DND-41 (cell line): ENCODE data around the gene PRELP.

Experiments
- ATAC-seq: fragments of 200-7000 bp; cut with Tn5 transposase; 3 replicates; pipeline ENCODE4 v1.9.1; 2021; ENCODE audit warnings: low read depth; ENCODE audit not compliant: insufficient read depth
- DNase-seq: peaks from one replicate; pipeline ENCODE4 v3.0.0-alpha.2; 2020
- H2AFZ ChIP-seq: 2 replicates; pipeline ENCODE4 v1.6.0; 2012; ENCODE audit warnings: low read depth, low read length
- H3K27ac ChIP-seq: 2 replicates; pipeline ENCODE4 v1.5.1; 2012; ENCODE audit warnings: low read length, inconsistent platforms
- H3K27me3 ChIP-seq: fragments of 200-600 bp; sonication (generic); 2 replicates; pipeline ENCODE4 v1.6.0; 2012; ENCODE audit warnings: low read length, mild to moderate bottlenecking, inconsistent platforms; ENCODE audit not compliant: insufficient read depth, poor library complexity
- H3K36me3 ChIP-seq: 2 replicates; pipeline ENCODE4 v1.5.1; 2012; ENCODE audit warnings: low read length, inconsistent platforms; ENCODE audit not compliant: insufficient read depth
- H3K4me1 ChIP-seq: 2 replicates; pipeline ENCODE4 v1.5.1; 2012; ENCODE audit warnings: mild to moderate bottlenecking, low read length; ENCODE audit not compliant: insufficient read depth
- H3K4me2 ChIP-seq: 2 replicates; pipeline ENCODE4 v1.6.0; 2012; ENCODE audit warnings: mild to moderate bottlenecking, moderate library complexity, low read length, inconsistent platforms; ENCODE audit not compliant: insufficient read depth
- H3K4me3 ChIP-seq, 2 experiments: fragments of 200-600 bp in 1 of 2; shearing (Covaris generic) in 1 of 2; 2 replicates each; pipeline ENCODE4 v1.5.1; 2012 to 2016; ENCODE audit warnings: inconsistent platforms in 2 of 2, low read length in 2 of 2, mild to moderate bottlenecking in 2 of 2, low read depth in 1 of 2, moderate library complexity in 1 of 2
- H3K79me2 ChIP-seq: 2 replicates; pipeline ENCODE4 v1.6.0; 2012; ENCODE audit warnings: low read length, inconsistent platforms; ENCODE audit not compliant: insufficient read depth
- H3K9ac ChIP-seq: 2 replicates; pipeline ENCODE4 v1.6.0; 2012; ENCODE audit warnings: low read depth, mild to moderate bottlenecking, inconsistent platforms, low read length, moderate library complexity
- H3K9me3 ChIP-seq: 2 replicates; pipeline ENCODE4 v1.5.1; 2012; ENCODE audit warnings: low read length, moderate library complexity, mild to moderate bottlenecking, inconsistent platforms; ENCODE audit not compliant: insufficient read depth, severe bottlenecking
- H4K20me1 ChIP-seq: 2 replicates; pipeline ENCODE4 v1.6.0; 2012; ENCODE audit warnings: low read length; ENCODE audit not compliant: insufficient read depth
- EZH2 ChIP-seq: IDR thresholded peaks from 3 replicates; pipeline ENCODE4 v1.6.1; 2012; ENCODE audit warnings: borderline replicate concordance, low read depth, mild to moderate bottlenecking, moderate library complexity, low read length, inconsistent platforms; ENCODE audit not compliant: severe bottlenecking
- TF ChIP-seq, protein P1 (sequence below): IDR thresholded peaks from 2 replicates; pipeline ENCODE4 v1.5.1; 2012; ENCODE audit warnings: borderline replicate concordance, low read length, moderate library complexity, mild to moderate bottlenecking; ENCODE audit not compliant: poor library complexity, severe bottlenecking; ENCODE audit errors: extremely low read depth

The PRELP gene

DNA sequence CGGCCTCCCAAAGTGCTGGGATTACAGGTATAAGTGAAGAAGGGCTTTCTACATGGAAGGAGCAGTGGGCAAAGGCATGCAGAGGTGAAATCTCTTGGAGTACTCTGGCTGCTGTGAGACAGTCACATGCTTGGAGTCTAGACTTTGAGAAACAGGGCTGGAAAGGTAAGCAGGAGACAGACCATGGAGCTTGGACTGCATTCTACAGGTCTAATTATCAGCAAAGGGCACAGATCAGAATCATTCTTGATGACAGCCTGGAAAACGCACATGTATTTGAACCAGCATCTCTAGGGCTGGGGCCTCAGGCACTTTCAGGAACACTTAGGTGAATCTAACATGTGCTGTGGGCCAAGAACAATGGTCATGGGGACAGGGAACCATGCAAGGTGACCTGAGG is 7.3 kb upstream of the PRELP start:
- Histone ChIP-seq H3K79me2 (no peaks in the 10 kb centered on the region), H2AFZ (no peak overlapping the region), H3K4me2 (no peak overlapping the region), H3K4me3 (no peak overlapping the region), H3K27ac (no peak overlapping the region), H3K4me1 (no peaks in the 10 kb centered on the region), H4K20me1 (no peaks in the 10 kb centered on the region; the same call in 1 of the 2 replicates), H3K9me3 (no peaks in the 10 kb centered on the region), H3K36me3 (no peaks in the 10 kb centered on the region), H3K9ac (no peak overlapping the region), H3K27me3 (peaks cover 53% of the 10 kb centered on the region)
- ATAC-seq (no peak), DNase-seq (no peak)
- TF ChIP-seq, protein P1, sequence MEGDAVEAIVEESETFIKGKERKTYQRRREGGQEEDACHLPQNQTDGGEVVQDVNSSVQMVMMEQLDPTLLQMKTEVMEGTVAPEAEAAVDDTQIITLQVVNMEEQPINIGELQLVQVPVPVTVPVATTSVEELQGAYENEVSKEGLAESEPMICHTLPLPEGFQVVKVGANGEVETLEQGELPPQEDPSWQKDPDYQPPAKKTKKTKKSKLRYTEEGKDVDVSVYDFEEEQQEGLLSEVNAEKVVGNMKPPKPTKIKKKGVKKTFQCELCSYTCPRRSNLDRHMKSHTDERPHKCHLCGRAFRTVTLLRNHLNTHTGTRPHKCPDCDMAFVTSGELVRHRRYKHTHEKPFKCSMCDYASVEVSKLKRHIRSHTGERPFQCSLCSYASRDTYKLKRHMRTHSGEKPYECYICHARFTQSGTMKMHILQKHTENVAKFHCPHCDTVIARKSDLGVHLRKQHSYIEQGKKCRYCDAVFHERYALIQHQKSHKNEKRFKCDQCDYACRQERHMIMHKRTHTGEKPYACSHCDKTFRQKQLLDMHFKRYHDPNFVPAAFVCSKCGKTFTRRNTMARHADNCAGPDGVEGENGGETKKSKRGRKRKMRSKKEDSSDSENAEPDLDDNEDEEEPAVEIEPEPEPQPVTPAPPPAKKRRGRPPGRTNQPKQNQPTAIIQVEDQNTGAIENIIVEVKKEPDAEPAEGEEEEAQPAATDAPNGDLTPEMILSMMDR: no peak
- TF ChIP-seq EZH2: no peak

DNA sequence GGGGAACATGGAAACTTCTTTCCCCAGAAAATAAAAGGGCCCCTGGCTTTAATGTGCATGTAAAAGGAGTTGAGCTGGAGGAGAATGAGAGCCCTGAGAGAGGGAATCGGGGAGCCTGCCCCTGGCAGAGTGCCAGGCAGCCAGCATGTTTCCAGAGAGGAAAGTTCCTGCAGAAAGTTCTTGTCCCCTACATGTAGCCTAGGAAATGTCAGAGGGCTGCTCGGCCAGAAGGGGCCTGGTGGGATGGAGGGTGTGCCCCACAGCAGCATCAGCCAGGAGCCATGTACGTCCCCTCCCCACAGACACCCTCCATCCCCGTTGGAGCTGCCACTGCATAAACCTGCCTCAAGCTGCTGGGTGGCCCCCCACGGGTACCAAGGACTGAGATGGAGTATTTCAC is 5.4 kb upstream of the PRELP start:
- Histone ChIP-seq H3K27ac (no peak overlapping the region), H2AFZ (no peak overlapping the region), H3K9ac (no peak overlapping the region), H3K36me3 (no peaks in the 10 kb centered on the region), H3K4me2 (no peak overlapping the region), H3K9me3 (no peaks in the 10 kb centered on the region), H3K27me3 (peaks cover 34% of the 10 kb centered on the region), H4K20me1 (no peaks in the 10 kb centered on the region; the same call in 1 of the 2 replicates), H3K79me2 (no peaks in the 10 kb centered on the region), H3K4me1 (no peaks in the 10 kb centered on the region), H3K4me3 (no peak overlapping the region)
- ATAC-seq (no peak), DNase-seq (no peak)
- TF ChIP-seq, protein P1: no peak
- TF ChIP-seq EZH2: no peak

DNA sequence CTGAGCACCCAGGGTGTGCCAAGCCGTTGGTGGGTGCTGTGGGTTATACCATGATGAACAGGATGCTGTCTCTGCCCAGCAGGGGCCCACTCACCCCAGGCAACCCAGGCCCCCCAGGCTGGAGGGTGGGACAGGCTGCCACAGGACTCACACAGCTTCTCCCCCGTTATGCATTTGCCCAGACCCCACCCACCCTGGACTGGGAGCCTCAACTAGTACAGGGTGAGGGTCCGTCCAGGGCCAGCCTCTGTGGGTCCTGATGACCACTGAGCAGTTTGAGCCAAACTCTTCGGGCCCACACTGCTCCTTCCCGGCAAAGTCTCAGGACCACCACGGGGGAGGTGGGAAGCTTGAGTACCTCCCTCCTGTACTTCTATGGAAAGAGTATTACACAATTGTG is 3.8 kb upstream of the PRELP start:
- Histone ChIP-seq H2AFZ (no peak overlapping the region), H3K27ac (no peak overlapping the region), H3K4me2 (no peak overlapping the region), H3K9me3 (no peaks in the 10 kb centered on the region), H3K9ac (no peak overlapping the region), H3K36me3 (no peaks in the 10 kb centered on the region), H3K79me2 (no peaks in the 10 kb centered on the region), H3K4me1 (no peaks in the 10 kb centered on the region), H3K27me3 (peaks cover 32% of the 10 kb centered on the region), H4K20me1 (no peaks in the 10 kb centered on the region; the same call in 1 of the 2 replicates), H3K4me3 (no peak overlapping the region)
- DNase-seq (no peak), ATAC-seq (no peak)
- no peak for TF ChIP-seq EZH2
- TF ChIP-seq, protein P1: no peak

DNA sequence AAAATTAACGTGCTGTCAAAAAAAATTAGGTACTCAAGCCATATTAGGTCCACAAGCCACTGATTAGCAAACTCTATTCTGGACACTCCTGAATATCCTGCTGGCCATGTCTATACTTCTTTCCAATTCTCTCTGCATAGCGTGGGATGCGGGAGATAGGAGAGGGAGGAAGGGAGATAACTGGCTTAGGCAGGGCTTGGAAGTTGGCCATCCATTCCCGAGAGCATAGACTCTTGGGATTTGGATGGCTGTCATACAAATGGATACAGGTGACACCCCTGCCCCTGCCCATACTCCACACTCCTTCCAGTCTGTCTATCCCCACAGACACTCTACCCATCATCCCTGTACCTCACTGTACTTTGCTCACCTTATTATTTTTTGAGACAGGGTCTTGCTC is 2.3 kb upstream of the PRELP start:
- Histone ChIP-seq H3K4me2 (no peak overlapping the region), H3K9me3 (no peaks in the 10 kb centered on the region), H3K36me3 (no peaks in the 10 kb centered on the region), H2AFZ (no peak overlapping the region), H3K27me3 (peaks cover 32% of the 10 kb centered on the region), H3K9ac (no peak overlapping the region), H3K79me2 (no peaks in the 10 kb centered on the region), H3K27ac (no peak overlapping the region), H3K4me1 (no peaks in the 10 kb centered on the region), H4K20me1 (no peaks in the 10 kb centered on the region; the same call in 1 of the 2 replicates), H3K4me3 (no peak overlapping the region)
- no peak for TF ChIP-seq EZH2
- TF ChIP-seq, protein P1: no peak
- ATAC-seq (no peak), DNase-seq (no peak)
